CD4-positive, alpha-beta T cell (primary cell): ENCODE results near the gene AGFG1. TPM values are rescaled to one million over a fixed set of nuclear protein-coding genes. Genes with fewer than 3 reads are reported as not detected.
"Not testable (repeated sequence)": the region's sequence is repeated elsewhere in the genome, so short reads cannot be mapped to it uniquely, and the experiment has no call there.

Source experiments
- ATAC-seq: fragments of 200-7000 bp; cut with Tn5 transposase; one replicate; pipeline ENCODE4 v1.10.0; 2022; ENCODE audit warnings: mild to moderate bottlenecking; ENCODE audit not compliant: poor library complexity
- CTCF ChIA-PET: fragments of 350-600 bp; sonication (Branson Sonifier 250); formaldehyde crosslinking; loops from one replicate; lab custom pipeline; 2021; ENCODE audit warnings: antibody characterized with exemption, inconsistent platforms; lab: Charles Lee
- POLR2A ChIA-PET: fragments of 350-600 bp; sonication (Branson Sonifier 250); formaldehyde crosslinking; loops from one replicate; lab custom pipeline; 2021; ENCODE audit warnings: antibody characterized with exemption, inconsistent platforms; lab: Charles Lee
- DNase-seq, 14 experiments: peaks; one replicate each; pipeline ENCODE4 v3.0.0-alpha.2; 2013 to 2020; ENCODE audit warnings: mixed read lengths in 2 of 14
- H3K27ac ChIP-seq, 2 donors: one replicate each; pipeline versions ENCODE4 v1.5.1 to v1.7.0; 2013; ENCODE audit warnings: low read length in 2 of 2, low read depth in 1 of 2, mild to moderate bottlenecking in 1 of 2
- H3K27me3 ChIP-seq, 2 experiments: 1 replicate in 1 of 2; 2 replicates in 1 of 2; pipeline versions ENCODE4 v1.6.1 to v1.7.0; 2013; ENCODE audit warnings: low read length in 2 of 2, control low read depth in 1 of 2, mild to moderate bottlenecking in 1 of 2, moderate library complexity in 1 of 2; ENCODE audit not compliant: insufficient read depth in 2 of 2, control insufficient read depth in 1 of 2
- H3K36me3 ChIP-seq: one replicate; pipeline ENCODE4 v1.6.1; 2013; ENCODE audit warnings: low read length, control low read depth; ENCODE audit not compliant: insufficient read depth
- H3K4me1 ChIP-seq: one replicate; pipeline ENCODE4 v1.6.1; 2013; ENCODE audit warnings: low read length, control low read depth; ENCODE audit not compliant: insufficient read depth
- H3K4me3 ChIP-seq: one replicate; pipeline ENCODE4 v1.5.1; 2013; ENCODE audit warnings: mild to moderate bottlenecking, low read length, moderate library complexity
- H3K9me3 ChIP-seq, 2 experiments: 1 replicate in 1 of 2; 2 replicates in 1 of 2; pipeline versions ENCODE4 v1.6.1 to v1.7.0; 2013; ENCODE audit warnings: low read length in 2 of 2, mild to moderate bottlenecking in 2 of 2, control low read depth in 1 of 2, moderate library complexity in 1 of 2; ENCODE audit not compliant: control insufficient read depth in 1 of 2, insufficient read depth in 1 of 2
- H3K27ac Mint-ChIP-seq: one replicate; pipeline ENCODE4 v1.8.0; 2020; ENCODE audit warnings: mixed read lengths
- H3K27me3 Mint-ChIP-seq: one replicate; pipeline ENCODE4 v1.8.0; 2021; ENCODE audit warnings: mixed read lengths
- H3K36me3 Mint-ChIP-seq: one replicate; pipeline ENCODE4 v1.8.0; 2021; ENCODE audit warnings: low read depth, mixed read lengths
- H3K4me1 Mint-ChIP-seq: one replicate; pipeline ENCODE4 v1.8.0; 2021; ENCODE audit warnings: low read depth, mixed read lengths
- H3K4me3 Mint-ChIP-seq: one replicate; pipeline ENCODE4 v1.8.0; 2020; ENCODE audit warnings: mild to moderate bottlenecking, mixed read lengths
- H3K9me3 Mint-ChIP-seq: one replicate; pipeline ENCODE4 v1.8.0; 2020; ENCODE audit warnings: mixed read lengths
- CTCF ChIP-seq: fragments of 200-600 bp; IDR thresholded peaks from one replicate; pipeline ENCODE4 v1.8.0; 2022; ENCODE audit warnings: antibody characterized with exemption, mild to moderate bottlenecking
- intact Hi-C, 2 experiments: fragments of 100-400 bp; cut with DNase I in 1 of 2; cut with micrococcal nuclease in 1 of 2; formaldehyde crosslinking; loops; one replicate each; pipeline versions ENCODE4 v1.15.1 to v1.9.0; 2023 to 2025; cut with DNase I, micrococcal nuclease
- total RNA-seq, 174 experiments: library from RNA in 2 of 174; stranded (reverse) in 2 of 174; gene quantifications; one replicate each; pipeline ENCODE4 v1.2.3 and lab custom pipeline; 2021 to 2026

AGFG1 gene
- total RNA-seq, 2 experiments from 2014 or later, result 49.9 to 55.9 TPM

GRCh38 chr2:227517724-227518123, 45.8 kb downstream of the AGFG1 start:
- Mint-ChIP-seq H3K27me3 (no peaks in the 10 kb centered on the region), H3K36me3 (peaks cover 33% of the 10 kb centered on the region), H3K9me3 (no peaks in the 10 kb centered on the region), H3K4me3 (no peak overlapping the region), H3K4me1 (peaks cover 83% of the 10 kb centered on the region), H3K27ac (peak overlapping the region; percentile 22)
- Histone ChIP-seq H3K36me3 (peaks cover 14% of the 10 kb centered on the region), H3K4me3 (no peak overlapping the region), H3K27me3 (no peaks in the 10 kb centered on the region), H3K27ac (no peak overlapping the region), H3K4me1 (peaks cover 9% of the 10 kb centered on the region), H3K9me3 (no peaks in the 10 kb centered on the region)
- ATAC-seq (no peak), DNase-seq (no peak)
- POLR2A ChIA-PET, result no interaction called here
- intact Hi-C loops, result loop anchor here in 1 of 2 experiments (5.0 kb wide), 1 partner anchor 190 kb away; the partner anchor contains the start of gene MFF
- CTCF ChIA-PET, result no interaction called here
- TF ChIP-seq CTCF, result no peak

- H3K27me3 Mint-ChIP-seq, H3K4me1 ChIP-seq, H3K27me3 ChIP-seq, H3K9me3 Mint-ChIP-seq, DNase-seq, H3K27ac ChIP-seq, H3K4me3 Mint-ChIP-seq, CTCF ChIA-PET, ATAC-seq, H3K27ac Mint-ChIP-seq, H3K9me3 ChIP-seq, H3K4me3 ChIP-seq, POLR2A ChIA-PET: not testable (repeated sequence)
- intact Hi-C loops, result loop anchor here in 1 of 2 experiments (5.0 kb wide), 1 partner anchor 191 kb away; the partner anchor contains the start of gene MFF
- H3K36me3 ChIP-seq, result peaks cover 14% of the 10 kb centered on the region
- Mint-ChIP-seq H3K36me3 (peaks cover 39% of the 10 kb centered on the region), H3K4me1 (peaks cover 80% of the 10 kb centered on the region)
Measured at GRCh38 chr2:227518278-227518865, 46.4 kb downstream of the AGFG1 start.

- CTCF ChIA-PET, POLR2A ChIA-PET, H3K4me3 Mint-ChIP-seq, H3K27ac ChIP-seq, H3K9me3 ChIP-seq, DNase-seq, H3K27me3 Mint-ChIP-seq, H3K4me3 ChIP-seq, H3K27me3 ChIP-seq, H3K9me3 Mint-ChIP-seq, ATAC-seq, H3K4me1 ChIP-seq: not testable (repeated sequence)
- H3K27ac Mint-ChIP-seq, result peak overlapping the region; percentile 21
- peaks cover 62% of the 10 kb centered on the region for H3K36me3 Mint-ChIP-seq
- peaks cover 64% of the 10 kb centered on the region for H3K4me1 Mint-ChIP-seq
- peaks cover 37% of the 10 kb centered on the region for H3K36me3 ChIP-seq
- intact Hi-C loops, result loop anchor here in 1 of 2 experiments (5.0 kb wide), 1 partner anchor 44 kb away; no protein-coding TSS in a partner anchor
Measured at GRCh38 chr2:227521178-227521577, 49.2 kb downstream of the AGFG1 start.

GRCh38 chr2:227524665-227525064, 52.7 kb downstream of the AGFG1 start:
- no peak overlapping the region for H3K27ac Mint-ChIP-seq
- H3K27me3 ChIP-seq, result no peaks in the 10 kb centered on the region
- no peak overlapping the region for H3K4me3 ChIP-seq
- H3K27me3 Mint-ChIP-seq, result no peaks in the 10 kb centered on the region
- no peak for ATAC-seq
- POLR2A ChIA-PET, result interaction anchor here (0.6 kb wide), 1 partner anchor 12 kb away, joined by 3 read pairs; no protein-coding TSS in a partner anchor
- H3K36me3 ChIP-seq, result peaks cover 50% of the 10 kb centered on the region
- no peak overlapping the region for H3K4me3 Mint-ChIP-seq
- no peaks in the 10 kb centered on the region for H3K9me3 ChIP-seq
- H3K4me1 Mint-ChIP-seq, result peaks cover 46% of the 10 kb centered on the region
- TF ChIP-seq CTCF, result no peak
- H3K9me3 Mint-ChIP-seq, result no peaks in the 10 kb centered on the region
- DNase-seq, result no peak
- CTCF ChIA-PET, result interaction anchor here (0.6 kb wide), 1 partner anchor 310 kb away, joined by 3 read pairs; no protein-coding TSS in a partner anchor
- H3K36me3 Mint-ChIP-seq, result peaks cover 93% of the 10 kb centered on the region
- H3K4me1 ChIP-seq, result no peaks in the 10 kb centered on the region
- H3K27ac ChIP-seq, result no peak overlapping the region
- intact Hi-C loops, result loop anchor here in 1 of 2 experiments (5.0 kb wide), 1 partner anchor 47 kb away; no protein-coding TSS in a partner anchor
